Activated T-cell treated with anti-CD3 and anti-CD28 coated beads for 48 hours (primary cell): ENCODE results near the gene POSTN.

Experiments used
- DNase-seq: peaks from one replicate; pipeline ENCODE4 v3.0.0-alpha.2; 2020; ENCODE audit warnings: low read depth

Gene POSTN, protein sequence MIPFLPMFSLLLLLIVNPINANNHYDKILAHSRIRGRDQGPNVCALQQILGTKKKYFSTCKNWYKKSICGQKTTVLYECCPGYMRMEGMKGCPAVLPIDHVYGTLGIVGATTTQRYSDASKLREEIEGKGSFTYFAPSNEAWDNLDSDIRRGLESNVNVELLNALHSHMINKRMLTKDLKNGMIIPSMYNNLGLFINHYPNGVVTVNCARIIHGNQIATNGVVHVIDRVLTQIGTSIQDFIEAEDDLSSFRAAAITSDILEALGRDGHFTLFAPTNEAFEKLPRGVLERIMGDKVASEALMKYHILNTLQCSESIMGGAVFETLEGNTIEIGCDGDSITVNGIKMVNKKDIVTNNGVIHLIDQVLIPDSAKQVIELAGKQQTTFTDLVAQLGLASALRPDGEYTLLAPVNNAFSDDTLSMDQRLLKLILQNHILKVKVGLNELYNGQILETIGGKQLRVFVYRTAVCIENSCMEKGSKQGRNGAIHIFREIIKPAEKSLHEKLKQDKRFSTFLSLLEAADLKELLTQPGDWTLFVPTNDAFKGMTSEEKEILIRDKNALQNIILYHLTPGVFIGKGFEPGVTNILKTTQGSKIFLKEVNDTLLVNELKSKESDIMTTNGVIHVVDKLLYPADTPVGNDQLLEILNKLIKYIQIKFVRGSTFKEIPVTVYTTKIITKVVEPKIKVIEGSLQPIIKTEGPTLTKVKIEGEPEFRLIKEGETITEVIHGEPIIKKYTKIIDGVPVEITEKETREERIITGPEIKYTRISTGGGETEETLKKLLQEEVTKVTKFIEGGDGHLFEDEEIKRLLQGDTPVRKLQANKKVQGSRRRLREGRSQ

DNA sequence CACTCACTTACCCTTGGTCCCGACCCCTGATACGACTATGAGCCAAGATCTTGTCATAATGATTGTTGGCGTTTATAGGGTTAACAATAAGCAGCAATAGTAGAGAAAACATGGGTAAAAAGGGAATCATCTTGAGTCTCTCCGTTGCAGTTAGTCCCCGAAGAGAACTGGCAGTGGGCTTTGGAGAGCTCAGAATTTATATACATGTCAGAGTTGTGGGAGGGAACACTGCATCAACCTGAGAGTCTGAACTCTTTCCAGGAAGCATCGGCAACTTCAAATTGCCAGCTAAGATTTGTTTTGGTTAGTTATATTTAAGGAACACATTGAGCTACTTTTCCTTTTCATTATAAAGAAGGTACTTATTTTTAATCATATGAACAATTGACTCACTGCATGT lies at the start of gene POSTN:
Gene POSTN, minus strand, starts transcription at position 172 of the 400 bp plus-strand sequence. Its CDS starts 42 bp downstream, at position 130.
- no peak for DNase-seq

DNA sequence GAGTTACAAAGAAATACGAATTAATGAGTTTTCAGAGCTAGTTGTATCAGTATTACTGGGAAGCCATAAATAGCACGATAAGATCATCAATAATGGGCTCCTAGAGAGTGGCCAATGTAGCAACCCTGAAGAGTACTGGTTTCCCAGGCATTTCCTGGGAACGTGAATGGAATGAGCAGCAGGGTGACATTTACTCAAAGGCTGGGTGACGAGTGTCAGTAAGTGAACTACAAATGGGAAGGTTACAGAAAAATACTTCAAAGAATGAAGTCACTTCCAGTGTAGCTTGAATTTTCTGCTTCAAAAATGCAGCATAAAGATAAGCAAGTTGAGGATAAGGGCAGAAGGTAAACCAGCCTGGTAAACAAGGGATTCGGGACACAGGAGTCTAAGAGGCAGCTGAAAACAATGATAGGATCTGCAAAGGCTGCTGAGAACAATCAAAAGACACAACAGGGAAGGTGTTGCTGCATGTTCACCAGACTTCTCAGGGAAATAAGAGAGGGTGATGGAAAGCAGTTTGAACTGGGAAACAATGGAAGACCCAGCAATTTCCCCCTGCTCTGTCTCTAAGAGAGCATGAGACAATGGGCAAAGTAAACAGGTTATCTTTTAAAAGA lies 48.6 kb upstream of the POSTN start:
- DNase-seq: no peak

DNA sequence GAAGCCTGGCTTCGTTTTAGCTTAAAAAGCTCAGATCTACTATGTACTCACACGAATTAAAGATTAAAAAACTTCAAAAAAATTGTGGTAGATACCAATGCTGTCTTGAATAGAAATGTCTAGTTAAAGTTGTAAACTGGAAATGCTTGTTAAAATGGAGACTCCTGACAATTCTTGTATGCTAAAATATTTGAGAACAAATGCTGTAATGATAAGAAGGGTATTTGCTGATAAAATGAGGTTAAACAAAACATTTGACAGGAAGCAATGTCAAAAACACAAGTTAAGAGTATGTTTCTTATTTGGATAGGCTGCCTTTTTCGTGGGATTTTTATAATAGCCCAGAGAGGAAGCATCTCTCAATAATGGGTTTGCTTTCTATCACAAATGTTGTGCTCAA lies 48.0 kb upstream of the POSTN start:
- DNase-seq: no peak

DNA sequence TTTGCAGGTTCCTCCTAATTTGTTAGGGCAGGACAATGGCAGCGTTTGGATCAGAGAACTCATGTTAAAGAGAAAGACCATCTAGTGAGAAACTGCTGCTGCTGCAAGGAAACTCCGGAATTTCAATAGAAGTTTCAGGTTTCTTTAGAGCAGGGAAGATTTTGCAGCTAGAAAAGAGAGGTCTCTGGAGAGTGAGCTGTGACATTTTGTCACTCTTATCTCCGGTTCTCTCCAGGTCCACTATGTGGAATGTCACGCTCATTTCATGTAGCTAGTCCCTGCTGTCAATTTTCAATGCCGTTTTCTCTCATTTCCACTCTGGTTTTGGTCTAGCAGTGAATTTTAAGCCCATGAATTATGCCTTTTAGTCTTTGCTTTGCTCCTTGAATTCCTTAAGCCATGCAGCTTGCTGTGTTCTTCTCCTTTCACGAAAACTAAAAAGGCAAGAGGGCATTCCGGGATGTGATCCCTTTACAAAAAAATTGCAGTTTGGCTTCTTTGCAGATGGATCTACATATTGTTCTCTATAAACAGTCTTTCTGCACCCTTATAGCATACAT lies 46.7 kb upstream of the POSTN start:
- no peak for DNase-seq

DNA sequence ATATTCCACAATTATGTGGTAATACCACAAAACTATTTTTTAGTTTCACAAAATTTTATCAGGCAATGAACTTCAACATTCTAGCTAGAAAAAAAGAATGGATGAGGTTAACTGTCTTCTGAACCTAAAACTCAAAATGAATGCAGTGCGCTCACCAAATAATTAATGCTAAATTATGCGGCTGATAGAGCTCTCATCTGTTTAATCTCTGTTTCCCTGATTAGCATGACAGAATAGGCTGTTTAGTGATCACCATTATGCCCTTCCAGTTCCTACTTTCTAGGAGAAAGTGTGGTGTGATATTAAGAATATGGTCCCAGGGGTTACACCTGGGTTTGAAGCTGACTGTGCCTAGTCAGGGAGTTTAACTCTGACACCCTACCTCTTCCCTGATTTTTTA lies 42.8 kb upstream of the POSTN start:
- DNase-seq: no peak

DNA sequence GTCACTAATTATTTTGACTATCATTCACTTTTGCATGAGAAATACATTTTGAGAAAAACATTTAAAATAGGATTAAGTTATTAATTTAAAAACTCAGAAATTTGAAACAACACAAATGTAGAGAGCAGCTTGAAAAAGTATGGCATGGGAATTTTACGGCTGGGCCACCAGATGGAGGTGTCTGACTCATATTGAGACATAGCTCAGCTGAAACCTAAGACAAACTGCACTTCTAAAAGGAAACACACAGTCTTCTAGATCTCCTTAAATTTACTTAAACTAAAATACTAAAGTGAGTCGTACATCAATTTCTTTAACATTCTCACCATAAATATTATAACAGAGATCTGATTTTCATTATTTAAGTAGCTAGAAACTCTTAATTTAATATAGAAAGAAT lies 41.9 kb upstream of the POSTN start:
- no peak for DNase-seq

DNA sequence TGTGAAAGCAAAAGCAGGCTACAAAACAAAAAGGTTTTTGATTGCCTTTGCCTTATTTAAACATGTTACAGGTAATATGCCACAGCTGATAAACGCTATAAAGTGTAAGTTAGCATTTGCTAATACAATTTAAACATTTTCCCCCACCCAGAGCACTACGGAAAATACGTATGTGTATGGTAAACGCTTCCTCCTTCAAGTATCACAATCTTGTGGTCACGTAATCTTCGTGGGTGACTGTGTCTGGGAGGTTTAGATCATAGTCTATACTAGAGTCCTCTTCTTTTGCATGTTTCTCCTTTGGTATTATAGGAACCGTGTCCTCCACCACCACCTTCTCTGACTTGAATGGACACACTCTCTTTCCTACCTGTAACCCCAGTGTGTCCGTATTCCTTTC lies 38.1 kb upstream of the POSTN start:
- DNase-seq: no peak

DNA sequence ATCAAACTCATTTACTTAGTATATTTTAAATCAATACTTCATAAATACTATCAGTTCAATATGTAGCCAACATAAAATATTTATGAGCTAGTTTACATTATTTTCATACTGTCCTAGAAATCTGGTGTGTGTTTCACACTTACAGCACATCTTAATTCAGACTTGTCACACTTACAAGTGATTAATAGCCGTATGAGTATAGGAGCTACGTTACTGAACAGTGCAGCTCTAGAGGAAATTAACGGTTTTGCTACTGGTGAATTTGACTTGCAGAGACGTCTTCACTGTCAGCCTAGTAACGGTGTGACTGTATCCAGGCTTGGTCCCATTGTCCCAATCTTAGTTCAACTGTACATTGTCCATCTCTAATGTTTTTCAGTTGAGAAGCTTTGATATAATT lies 33.7 kb upstream of the POSTN start:
- no peak for DNase-seq

DNA sequence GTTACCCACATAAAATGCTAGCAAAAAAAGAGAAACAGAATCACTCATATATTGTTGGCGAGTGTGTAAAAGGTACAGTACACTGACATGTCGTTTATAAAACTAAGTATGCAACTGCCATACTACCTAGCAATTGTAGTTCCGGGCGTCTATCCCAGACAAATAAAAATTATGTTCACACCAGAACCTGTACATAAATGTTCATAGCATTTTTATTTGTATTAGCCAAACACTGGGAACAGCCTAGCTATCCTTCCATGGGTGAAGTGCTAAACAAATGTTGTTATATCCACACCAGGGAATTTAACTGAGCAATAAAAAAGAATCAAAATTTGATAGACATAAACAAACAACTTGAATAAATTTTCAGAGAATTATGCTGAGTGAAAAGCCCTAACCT lies 28.9 kb upstream of the POSTN start:
- DNase-seq: no peak

DNA sequence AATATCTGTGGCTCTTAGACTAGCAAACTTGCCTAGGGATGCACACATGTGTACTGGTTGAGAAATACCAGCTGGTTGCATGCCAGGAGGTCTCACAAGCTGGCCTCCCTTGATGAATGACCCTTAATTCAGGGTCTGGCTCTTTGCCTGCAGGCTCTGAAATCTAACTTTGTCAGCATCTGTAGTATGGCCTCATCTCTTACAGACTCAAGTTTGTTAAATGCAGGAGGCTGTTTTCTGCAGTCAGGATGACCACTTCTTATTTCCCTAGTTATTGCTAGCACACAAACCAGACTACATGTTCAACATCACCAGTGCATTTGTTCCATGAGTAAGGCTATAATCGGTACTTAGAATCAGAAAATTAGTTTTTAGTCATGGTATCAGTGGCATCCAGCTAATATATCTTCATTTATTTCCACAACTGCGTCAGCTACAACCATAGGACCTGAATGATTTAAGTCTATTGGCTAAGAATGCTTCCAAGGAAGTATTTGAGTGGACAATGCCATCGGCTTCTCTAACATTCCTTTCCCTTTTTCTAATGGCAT lies 23.3 kb upstream of the POSTN start:
- no peak for DNase-seq

DNA sequence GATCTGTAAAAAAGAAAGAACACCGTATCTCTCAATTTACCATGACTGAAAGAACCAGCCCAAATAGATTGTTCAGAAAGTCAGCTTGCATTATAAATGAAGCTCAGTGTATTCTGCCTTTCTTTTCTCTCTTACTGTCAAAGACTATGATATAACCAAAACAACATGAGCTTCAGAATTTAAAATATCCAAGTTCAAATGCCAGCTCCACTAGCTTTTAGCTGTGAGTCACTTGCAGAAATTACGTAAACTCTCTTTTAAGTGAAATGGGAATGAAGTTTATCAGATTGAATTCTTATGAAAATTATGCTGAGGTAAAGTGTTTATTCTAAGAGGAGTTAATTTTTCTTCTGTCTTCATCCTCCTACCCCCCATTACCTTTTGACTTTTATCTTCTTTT lies 20.0 kb upstream of the POSTN start:
- DNase-seq: no peak

DNA sequence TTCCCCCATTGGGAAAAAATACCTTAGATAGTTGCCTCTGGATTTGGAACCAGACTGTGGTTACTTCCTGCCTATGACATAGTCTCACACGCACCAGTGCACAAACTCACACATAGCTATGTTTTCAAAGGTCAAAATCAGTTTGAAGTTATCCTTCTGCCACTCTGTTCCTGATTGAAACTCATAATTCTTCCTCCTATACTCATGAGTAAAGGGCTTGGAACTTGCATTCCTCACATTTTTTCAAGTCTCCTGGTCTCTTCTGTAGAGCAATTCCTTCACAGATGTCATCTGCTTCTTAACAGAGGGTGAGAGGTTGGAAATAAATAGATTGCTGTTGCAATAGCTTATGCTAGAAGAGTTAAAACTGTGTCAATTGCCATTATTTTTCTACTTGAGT lies 18.6 kb upstream of the POSTN start:
- no peak for DNase-seq

DNA sequence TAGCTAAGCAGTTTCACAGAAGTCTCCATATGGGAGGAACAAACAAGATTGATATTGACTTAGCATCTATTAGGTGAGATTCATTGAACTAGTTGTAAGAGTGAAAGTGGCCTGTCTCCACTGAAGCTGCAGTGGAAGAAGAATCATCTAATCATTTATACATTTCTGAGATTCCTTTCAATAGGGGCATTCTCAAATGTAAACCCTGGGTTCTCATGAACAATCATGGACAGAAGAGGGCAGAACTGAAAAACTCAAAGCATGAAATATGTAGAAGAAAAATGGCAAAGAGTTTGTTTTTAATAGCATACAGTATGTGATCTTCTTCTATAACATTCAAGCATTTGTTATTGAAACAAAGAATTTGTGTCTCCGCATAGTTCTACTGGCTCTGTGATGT lies 17.6 kb upstream of the POSTN start:
- DNase-seq: no peak

DNA sequence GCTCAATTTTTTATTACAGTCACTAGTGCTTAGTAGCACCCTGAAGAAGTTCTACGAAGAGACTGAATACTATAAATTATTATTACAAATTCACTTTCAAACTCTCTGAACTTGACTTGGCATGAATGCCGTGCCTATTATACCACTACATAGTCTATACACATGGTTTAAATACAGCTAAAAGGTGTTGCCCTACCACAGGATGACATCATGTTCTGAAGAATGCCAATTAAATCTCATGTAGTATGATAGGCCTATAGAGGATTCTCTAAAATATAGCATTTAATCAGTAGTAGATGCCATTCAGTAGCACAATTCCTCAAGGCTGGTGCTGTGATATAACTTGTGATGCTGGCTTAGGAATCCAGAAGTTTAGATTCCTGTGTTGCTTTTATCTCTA lies 16.7 kb upstream of the POSTN start:
- no peak for DNase-seq

DNA sequence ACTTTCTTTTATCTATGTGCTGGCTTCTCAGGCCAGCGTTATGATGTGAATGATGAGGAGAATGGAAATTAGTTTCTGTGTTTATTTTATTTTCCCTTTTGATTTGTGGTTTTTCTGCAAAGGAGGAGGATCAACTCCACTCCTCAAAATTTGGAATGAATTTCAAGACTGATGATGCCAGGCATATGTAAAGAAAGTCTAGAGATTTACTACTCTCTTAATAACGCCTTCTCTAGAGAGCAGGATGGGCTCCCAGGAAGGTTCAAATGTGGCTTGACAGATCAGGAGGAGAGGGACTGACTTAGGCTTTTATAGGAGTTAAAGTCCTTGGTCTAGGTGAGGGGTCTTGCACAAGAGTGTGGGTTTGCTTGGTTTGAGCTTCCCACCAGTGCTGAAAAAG lies 15.1 kb upstream of the POSTN start:
- DNase-seq: no peak

DNA sequence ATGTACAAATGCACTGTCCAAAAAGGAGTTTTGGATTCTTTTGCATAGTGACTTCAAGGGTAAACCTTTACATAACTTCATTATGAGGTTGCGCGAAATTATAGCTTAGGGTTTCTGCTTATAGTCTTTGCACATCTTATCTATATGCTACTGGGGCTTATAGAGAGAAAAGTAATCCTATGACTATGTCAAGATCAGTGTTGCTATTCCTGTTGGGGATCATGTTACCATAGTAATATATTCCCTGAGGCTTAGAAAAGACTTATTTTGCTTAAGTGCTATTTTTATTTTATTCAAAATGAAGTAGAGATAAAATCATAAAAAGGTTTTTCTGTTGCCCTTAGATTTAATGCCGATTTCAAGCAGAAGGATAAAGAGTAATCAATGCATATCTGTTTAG lies 14.7 kb upstream of the POSTN start:
- no peak for DNase-seq

DNA sequence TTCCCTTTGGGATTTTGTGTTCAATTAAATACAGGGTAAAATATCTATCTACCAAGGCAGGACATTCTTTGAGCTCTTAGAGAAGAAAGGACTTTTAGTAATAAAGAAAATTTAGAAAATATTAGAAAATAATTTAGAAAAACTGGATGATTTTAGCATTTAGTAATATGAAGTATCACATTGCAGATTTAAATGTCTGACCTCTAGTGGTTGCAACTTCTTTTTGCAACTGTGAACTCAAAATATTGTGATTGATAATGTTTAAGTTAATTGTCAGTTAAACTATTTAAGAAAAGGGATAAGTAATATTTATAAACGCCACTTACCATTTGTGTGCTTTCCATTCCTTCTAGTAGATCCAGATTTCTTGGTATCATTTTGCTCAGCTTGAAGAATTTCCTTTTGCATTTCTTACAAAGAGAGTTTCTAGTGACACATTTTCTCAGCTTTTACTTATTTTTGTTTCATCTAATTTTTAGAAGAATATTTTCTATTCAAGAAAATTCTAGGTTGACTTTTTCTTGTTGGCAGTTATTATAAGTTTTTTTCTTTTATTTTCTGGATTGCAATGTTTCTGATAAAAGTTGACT lies 10.3 kb upstream of the POSTN start:
- DNase-seq: no peak

DNA sequence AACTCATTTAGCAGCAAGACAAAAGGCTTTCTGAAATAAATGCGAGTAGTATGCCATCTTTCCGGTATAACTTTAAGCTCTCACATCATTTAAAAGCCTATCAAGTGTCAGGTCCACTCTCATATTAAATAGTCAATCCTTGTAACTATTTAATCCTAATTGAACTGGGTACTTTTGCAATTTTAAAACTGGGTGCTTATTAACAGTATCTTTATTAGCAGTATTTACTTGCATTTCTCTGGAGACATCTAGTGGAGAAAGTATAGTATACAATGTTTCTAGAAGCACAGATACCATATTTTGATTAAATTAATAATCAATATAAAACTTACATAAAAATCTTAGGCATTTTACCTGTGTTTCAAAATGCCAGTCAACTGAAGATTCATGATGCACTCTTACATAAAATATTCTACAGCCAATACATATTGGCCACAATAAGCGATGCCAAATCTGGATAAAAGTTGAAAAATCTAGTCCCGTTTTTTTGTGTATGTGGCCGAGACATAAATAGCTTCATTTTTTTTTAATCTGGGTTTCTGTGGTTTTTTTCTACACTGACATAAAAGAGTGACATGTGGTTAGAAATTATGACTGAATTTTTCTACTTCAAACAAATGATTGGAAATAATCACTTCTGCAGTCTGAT lies 4.3 kb upstream of the POSTN start:
- no peak for DNase-seq

DNA sequence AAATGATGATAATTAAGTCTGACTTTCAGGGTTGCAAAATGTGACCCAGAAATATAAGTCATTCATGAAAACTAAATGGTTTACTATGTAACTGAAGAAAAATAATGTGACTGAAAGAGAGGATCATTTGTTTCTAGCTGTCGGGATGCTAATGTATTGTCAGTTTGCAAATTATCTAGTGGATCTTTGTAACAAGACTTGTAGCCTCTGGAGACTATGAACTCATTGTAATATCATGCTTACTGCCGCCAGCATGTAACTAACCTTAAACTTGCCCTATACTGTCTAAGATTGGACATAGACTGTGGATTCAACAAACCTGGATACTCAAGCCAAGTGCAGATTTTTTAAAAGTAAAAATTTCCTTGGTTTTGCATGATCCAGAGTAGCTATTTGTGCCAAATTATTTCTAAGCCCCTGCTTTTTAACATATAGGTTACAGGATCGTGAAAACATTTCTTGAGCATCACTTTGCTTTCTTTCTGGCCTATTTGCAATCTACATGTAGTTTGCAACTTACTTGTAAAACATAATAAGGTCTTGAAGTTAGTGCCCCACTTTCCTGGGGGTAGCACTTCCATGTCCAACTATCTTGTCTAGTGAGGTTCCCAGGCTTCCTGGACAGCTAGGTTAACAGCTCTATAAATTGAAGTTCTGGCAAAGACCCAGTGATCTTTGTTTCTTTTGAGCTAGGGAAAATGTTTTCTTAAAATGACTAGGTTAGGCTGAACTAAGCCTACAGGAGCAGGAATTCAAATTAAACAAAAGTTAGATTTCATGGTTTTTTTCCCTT lies 3.3 kb upstream of the POSTN start:
- DNase-seq: no peak

DNA sequence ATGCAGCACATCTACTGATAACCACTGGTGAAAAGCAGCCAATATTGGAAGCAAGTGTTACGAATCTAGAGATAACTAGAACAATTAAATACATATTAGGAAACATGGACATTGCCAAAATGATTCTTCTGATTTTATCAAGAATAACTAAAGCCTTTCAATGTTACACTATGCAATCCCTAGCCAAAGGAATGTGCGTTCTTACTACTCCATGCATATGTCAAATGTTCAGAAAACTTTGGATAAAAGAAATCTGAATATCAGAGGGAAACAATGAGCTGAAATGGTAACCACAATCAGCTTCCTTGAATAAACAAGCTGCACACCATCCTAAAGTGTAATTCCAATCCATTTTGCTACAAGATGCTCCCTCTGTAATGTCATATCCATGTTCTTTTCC lies 951 bp upstream of the POSTN start:
- no peak for DNase-seq
